ENCODE measurements around the gene PEX14.

Gene PEX14

GRCh38 chr1:10520952-10521351 lies 46.2 kb downstream of the PEX14 start:
- DNase-seq: no peak

DNA sequence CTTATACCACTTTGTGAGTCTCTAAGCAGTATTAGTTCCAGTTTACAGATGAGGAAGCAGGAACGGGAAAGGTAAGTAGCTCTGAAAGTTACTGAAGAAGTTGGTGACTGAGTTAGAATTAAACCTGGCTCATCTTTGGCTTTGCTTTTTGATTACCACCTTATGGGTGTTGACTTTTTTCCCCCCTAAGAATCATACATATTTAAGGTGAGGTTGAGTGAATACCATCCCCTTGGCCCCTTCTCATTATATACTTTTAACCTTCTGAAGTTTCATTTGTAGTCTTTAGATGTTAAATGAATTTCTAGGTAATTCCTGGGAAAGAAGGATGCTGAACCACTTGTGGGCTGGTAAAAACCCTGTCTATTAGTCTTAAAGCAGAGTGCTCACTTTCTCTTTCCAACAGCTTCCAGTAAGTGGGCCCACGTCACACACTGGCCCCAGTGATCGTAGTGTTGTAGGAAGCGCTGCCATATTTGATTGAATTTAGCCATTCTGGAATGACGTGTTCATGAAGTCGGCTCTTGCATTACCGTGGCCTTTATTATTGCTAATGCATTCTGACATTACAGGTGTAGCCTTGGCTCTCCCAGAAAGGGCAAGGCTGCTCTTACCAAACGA lies 46.9 kb downstream of the PEX14 start:
- no peak for DNase-seq

GRCh38 chr1:10522322-10522860 lies 47.6 kb downstream of the PEX14 start:
- no peak for DNase-seq

DNA sequence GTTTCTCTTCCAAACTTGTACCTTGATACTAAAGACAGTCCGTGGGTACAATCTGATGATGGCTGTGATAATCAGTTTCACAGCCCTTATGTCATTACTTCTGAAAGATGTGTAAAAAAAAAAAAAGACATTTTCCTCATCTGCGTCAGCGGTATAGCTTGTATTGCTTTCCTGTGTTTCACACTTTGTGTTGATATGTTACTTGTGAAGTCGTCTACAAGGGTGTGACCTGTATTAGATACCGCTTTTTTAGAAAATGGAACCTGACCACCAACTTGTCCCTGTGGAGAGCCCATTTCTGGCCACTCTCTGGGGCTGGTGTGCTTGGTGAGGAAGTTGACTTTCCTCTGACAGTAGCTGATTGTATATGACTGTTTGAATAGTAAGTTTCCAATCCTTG lies 50.5 kb downstream of the PEX14 start:
- DNase-seq: no peak

- DNase-seq: no peak
These were observed 53.6 kb downstream of the PEX14 start for GRCh38 chr1:10528066-10529014.

- no peak for DNase-seq
These were observed 54.3 kb downstream of the PEX14 start for GRCh38 chr1:10529091-10529490.

DNA sequence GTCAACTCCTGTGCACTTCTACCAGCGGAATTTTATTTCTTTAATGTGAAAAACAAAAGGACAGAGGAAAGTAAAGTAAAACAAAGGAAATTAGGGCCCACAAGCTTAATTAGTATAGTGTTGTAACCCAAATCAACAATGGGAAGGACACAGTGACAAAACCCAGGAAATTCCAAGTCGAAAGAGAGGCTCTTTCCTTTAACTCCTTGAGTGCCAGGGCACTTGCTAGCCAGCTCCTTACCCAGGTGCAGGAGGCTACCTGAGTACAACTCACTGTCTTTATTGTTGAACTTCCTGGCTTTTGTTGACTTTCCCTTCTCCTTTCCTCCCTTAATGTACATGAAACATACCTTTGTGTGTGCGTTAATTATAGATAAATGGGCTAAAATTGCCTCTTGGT lies 55.0 kb downstream of the PEX14 start:
- no peak for DNase-seq

DNA sequence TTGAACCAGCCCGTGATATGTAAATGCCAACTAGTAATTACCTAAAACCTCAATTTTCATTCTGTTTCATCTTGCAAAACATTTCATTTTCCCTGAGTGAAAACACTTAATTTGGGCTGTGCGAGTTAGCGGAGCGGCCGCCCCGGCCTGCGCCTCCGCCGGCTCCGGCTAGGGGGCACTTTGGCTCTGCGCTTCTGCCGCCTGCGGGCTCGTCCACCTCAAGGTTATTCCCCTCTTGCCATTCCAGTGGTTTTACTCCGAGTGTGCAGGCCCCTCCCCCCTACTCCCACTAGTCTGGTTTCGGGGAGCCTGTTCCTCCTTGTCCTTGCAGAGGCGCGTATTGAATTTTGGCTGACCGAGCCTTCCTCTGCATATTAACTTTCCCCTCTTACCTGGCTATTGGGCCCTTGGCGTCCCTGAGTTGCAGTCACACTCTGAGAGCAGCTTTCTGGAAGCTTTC lies 55.6 kb downstream of the PEX14 start:
- no peak for DNase-seq

DNA sequence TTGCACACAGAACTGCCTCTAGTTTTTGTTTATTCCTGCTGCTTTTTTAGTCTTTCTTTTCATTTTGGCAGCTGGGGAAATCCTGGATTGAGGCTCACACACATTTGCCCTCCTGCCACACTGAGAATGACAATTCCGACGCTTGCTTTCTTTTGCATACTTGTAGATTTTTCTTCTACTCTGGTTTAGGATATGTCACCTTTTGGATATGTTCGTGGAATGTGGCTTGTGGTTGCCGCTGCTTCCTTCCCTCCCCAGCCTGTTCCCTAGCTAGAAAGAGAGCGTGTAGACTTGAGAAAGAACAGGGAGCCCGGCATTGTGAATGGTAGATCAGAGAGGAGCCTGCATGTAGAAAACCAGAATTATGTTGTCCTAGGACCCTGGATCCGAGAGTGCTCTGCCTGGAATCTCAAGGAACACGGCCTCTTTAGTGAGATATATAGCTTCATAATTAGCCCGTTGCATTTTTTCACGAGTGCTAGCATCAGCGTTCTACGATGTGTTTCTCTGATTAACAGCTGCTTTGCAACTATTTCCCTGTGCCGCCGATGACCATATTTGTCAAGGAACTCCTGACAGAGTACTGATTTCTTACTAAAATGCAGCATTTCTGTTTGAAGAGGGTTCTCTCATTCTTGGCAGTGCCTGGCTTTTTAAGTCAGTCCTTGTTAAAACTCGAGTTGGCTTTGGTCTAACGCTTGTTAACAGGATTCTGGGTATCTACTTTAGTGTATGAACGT lies 56.2 kb downstream of the PEX14 start:
- no peak for DNase-seq

DNA sequence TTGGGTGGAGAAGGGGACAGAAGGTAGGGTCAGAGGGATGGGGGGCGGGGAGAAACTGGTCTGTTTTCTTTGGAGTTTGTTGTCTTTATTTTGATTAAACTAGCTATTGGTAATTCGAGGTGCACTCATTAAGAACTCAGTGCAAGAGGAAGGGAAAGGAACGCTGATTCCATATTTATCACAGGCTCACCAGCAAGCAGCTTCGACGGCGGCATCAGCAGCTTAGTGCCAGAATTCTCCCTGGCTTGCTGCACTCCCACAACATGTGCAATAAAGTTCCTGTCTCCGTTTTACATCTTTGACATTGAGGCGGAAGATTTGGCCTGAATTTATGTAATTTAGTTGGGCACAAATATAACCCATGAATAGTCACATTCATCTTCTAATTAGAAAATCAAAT lies 57.6 kb downstream of the PEX14 start:
- no peak for DNase-seq

DNA sequence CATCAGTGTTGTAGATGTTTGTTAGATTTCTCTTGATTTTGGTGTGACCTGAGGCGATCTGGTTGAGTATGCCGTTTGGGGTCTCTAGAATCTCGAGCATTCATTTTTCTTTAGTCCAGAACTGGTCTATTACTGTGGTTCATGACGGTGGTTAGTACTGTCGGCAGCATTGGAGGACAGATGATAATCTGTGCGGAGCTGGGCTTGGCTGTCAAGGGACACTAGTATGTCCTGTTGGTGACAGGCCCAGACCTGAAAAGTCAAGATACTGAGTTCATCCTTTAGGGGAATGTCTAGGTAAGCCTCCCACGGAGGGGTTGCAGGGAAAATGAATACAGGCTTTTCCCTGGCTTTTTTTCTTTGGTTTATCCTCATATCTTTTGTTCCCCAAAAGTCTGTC lies 59.8 kb downstream of the PEX14 start:
- no peak for DNase-seq

DNA sequence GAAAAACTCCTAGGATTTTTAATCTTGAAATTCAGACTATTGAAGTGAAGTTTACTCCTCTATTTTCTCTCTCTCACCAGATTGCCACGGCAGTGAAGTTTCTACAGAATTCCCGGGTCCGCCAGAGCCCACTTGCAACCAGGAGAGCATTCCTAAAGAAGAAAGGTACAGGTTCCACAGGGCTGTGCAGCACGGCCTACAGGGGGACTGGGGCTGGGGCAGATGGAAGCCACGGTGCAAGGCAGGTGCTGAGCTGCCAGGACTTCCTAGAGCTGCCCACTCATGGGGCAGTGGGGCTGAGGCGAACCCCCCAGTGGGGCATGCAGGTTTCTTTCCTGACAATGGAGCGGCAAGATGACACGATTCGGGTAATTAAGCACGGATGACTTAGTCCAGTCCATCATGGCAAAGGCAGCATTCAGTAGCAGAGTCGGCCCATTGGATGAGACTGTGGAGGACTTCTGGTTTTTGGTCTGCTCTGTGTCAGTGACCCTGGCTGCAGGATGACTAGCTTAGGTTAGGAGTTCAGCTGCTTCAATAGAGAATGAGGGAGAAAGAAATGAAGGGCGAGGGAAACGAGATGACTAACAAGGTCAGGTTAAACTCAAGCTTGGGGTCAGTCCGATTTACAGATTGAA lies 61.5 kb downstream of the PEX14 start:
- no peak for DNase-seq

GRCh38 chr1:10537082-10537766 lies 62.5 kb downstream of the PEX14 start:
- DNase-seq: peak; percentile 69

- DNase-seq: no peak
These were observed 64.1 kb downstream of the PEX14 start for GRCh38 chr1:10538646-10539355.

DNA sequence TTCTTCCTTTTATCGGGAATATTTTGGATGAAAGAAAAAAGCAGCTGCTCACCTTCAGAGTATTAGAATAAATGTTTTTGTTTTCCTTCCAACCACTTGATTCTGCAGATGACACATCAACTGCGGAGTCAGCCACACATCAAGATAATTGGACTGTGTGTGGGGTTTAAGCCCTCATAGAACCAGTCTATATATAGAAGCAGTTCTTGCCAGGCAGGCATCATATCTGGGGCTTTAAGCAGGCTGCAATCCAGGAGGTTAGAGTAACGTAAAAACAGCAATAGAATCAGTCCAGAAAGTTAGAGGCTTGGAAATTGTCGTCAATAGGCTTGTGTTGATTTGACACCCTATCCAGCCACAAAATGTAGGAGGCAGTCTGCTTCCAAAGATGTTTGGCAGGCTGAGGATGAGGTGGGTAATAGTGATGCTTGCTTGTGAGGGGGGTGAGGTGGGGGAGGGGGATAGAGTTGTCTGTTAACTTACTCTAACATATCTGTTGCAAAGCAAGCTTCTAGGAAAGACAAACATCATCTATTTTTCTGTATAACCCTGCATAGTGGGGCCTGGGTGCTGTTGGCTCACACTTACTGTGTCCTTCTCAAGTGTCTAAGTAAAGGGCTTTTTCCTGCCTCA lies 64.8 kb downstream of the PEX14 start:
- DNase-seq: no peak

DNA sequence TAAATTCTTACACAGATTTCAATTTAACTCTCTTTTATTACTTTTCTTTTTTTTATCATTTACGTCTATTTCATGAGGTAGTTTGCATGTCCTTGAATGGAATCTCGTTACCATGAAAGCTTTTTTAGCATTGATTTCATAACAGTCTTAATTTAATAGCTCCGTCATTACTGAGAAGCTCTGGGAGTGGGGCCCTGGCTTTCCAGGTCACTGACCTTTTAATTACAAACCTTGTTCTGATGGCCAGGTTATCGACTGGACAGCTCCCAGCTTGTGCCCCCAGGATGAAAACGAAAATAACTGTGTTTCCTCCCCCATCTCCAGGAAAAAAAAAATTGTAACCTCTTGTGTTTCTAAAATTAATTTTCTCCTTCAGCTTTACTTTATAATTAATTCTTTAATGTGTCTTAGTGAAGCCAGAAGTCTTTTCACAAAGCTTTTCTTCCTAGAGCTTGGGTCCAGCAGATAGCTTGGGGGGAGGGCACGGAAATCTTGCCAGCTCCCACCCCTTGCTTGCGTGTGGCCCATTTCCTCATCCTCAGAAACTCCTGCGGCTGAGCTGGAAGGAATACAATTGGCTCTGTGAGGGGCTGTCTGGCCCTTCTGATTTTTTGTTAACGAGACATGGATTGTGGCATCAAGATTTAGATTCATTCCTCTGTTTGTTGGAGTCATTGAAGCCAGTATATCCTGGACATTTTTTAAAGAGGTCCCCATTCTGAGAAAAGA lies 65.7 kb downstream of the PEX14 start:
- no peak for DNase-seq

- no peak for DNase-seq
These were observed 66.5 kb downstream of the PEX14 start for GRCh38 chr1:10541286-10541685.

DNA sequence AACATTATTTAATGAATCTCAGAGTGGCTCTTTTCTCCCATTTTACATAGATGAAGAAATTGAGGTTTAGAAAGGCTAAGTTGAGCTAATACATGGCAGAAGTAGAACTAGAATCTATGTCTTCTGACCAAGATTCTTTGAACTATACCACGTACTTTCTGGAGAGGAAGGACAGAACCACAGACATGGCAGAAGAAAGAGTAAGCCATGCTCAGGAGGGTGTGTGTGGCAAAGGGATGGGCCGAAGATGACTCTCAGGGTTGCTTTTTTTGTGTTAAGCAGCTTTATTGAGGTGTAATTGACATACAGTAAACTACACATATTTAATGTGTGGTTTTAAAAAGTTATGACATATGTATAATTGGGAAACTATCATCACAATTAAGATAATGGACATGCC lies 69.5 kb downstream of the PEX14 start:
- DNase-seq: no peak

- DNase-seq: no peak
These were observed 72.1 kb downstream of the PEX14 start for GRCh38 chr1:10546896-10547295.
